GM12892 (cell line): ENCODE measurements around the gene KRT82.

Source experiments
- POLR2A ChIP-seq: IDR thresholded peaks from 2 replicates; pipeline ENCODE4 v1.6.1; 2011; ENCODE audit warnings: low read depth, low read length, control low read depth
- TAF1 ChIP-seq: IDR thresholded peaks from 2 replicates; pipeline ENCODE4 v1.6.1; 2011; ENCODE audit warnings: low read depth, mild to moderate bottlenecking, control low read depth, low read length, borderline replicate concordance

- no peak for TF ChIP-seq POLR2A
- no peak for TF ChIP-seq TAF1
These were observed 34.4 kb downstream of the KRT82 start for GRCh38 chr12:52371716-52372115.
